Fibroblast of pulmonary artery (primary cell): ENCODE measurements around the gene ABCA13.

ENCODE experiments used
- DNase-seq: peaks from one replicate; pipeline ENCODE4 v3.0.0-alpha.2; 2010; ENCODE audit warnings: low read depth
- H3K4me3 ChIP-seq: replicated peaks from 2 replicates; pipeline ENCODE4 v1.5.1; 2011; ENCODE audit warnings: low read depth, mild to moderate bottlenecking, control low read depth, low read length, moderate library complexity
- TF ChIP-seq, protein P1 (sequence below): IDR thresholded peaks from 2 replicates; pipeline ENCODE4 v1.5.1; 2011; ENCODE audit warnings: mild to moderate bottlenecking, control low read depth, low read length, inconsistent platforms; ENCODE audit errors: missing control alignments

Gene ABCA13

DNA sequence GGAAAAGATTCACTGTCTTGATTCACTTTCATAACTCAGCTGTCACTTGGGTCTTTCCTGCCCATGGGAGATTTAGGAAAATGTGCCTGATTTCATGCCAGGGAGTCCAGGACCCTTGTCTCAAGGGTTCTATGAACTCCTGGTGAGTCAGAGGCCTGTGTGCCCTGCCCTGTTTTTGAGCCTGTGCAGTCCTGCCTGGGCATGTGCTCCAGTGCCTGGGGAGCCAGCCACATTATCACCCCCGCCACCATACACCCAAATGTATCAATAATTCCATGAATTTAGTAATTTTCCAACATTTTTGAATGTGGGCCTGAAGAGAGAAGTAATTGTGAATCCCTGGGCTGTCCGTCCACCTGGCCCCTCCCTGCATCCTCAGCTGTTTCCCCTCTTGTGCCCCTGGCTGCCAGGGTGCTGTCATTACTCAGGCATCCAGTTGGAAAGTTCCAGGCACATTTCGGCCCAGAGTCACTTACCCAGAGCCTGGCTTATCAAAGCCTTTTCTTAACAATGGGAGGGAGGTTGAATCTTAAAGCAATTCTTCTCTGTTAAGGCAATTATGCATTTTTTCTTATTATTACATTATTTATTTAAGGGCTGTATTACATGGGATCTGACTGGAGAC is 465.2 kb downstream of the ABCA13 start:
- TF ChIP-seq, protein P1, sequence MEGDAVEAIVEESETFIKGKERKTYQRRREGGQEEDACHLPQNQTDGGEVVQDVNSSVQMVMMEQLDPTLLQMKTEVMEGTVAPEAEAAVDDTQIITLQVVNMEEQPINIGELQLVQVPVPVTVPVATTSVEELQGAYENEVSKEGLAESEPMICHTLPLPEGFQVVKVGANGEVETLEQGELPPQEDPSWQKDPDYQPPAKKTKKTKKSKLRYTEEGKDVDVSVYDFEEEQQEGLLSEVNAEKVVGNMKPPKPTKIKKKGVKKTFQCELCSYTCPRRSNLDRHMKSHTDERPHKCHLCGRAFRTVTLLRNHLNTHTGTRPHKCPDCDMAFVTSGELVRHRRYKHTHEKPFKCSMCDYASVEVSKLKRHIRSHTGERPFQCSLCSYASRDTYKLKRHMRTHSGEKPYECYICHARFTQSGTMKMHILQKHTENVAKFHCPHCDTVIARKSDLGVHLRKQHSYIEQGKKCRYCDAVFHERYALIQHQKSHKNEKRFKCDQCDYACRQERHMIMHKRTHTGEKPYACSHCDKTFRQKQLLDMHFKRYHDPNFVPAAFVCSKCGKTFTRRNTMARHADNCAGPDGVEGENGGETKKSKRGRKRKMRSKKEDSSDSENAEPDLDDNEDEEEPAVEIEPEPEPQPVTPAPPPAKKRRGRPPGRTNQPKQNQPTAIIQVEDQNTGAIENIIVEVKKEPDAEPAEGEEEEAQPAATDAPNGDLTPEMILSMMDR = no peak
- DNase-seq = no peak
- no peak overlapping the region for H3K4me3 ChIP-seq

DNA sequence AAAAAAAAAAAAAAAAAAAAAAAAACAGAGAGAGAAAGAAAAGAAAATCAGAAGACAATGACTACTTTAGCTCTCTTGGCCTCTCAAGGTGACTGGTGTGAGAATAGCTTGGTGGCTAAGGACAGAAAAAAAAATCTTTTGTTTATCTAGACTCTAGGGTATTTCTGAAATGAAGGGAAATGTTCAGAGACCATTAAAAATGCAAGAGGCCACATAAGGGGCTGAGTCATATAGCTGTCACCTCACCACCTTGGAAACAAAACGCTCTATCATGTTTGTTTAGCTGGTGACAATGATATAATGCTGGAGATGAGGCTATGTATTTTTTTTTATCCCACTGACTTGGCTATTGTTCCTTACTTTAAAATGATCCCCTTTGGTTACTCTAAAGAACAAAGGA is 466.1 kb downstream of the ABCA13 start:
- DNase-seq = no peak
- TF ChIP-seq, protein P1 = no peak
- no peak overlapping the region for H3K4me3 ChIP-seq

DNA sequence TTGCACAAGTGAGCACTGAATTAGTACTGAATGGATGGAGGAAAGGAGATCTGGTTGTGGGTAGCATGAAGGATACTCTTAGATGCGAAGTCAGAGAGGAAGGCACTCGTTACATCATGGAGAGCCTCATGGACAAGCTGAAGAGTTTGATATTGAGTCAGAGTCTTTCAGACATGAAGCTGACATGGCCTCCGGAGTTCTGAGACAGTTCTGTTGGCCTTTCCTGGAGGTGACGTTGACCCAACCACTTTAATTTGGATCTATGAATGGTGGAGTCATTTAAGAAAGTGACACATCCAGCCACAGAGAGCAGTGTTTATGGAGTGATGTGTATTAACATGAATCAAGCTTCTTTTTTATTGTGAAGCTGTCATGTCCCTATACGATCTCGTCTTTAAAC is 466.8 kb downstream of the ABCA13 start:
- no peak overlapping the region for H3K4me3 ChIP-seq
- no peak for DNase-seq
- TF ChIP-seq, protein P1 = no peak

DNA sequence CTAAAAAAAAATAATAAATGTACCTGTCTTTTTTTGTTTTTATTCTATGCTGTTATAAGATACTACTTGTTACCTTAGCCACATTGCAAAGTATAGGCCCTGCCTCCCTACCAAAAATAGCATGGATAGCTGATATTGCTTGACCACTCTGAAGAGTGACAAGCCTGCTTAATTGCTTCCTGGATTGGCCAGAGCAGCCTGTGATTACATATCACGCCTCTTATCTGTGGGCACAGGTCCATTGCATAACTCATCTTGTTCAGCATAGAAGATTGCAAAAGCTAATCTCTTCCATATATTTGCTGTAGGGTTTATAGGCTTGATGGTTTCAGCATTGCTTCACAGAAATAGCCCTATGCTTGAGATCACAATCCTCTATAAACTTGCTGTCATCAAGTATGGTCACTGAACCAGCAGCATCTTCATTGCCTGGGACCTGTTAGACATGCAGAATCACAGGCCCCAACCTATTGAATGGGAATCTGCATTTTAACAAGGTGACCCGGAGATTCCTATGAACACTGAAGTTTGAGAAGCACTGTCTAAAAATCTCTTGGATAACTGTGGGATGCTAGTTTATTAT is 472.3 kb downstream of the ABCA13 start:
- TF ChIP-seq, protein P1 = no peak
- DNase-seq = no peak
- no peak overlapping the region for H3K4me3 ChIP-seq

DNA sequence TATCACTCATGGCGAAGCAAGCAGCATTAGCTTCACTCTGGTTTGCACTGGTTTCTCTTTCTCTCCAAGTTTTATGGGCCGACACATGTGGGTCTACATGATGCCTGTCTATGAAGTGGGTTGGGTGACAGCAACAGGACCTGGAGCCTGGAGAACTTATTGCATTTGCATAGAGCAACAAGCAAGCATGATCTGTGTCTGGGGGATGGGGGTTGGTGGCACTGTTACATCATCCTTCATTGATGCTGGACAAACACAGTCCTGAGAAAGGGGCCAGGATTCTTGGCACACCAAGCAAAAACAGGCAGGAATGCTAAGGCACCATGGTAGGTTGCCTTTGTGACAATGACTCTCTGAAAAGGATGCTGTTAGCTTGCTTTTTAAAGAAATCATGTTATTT is 486.9 kb downstream of the ABCA13 start:
- DNase-seq = no peak
- TF ChIP-seq, protein P1 = no peak
- H3K4me3 ChIP-seq = no peak overlapping the region

DNA sequence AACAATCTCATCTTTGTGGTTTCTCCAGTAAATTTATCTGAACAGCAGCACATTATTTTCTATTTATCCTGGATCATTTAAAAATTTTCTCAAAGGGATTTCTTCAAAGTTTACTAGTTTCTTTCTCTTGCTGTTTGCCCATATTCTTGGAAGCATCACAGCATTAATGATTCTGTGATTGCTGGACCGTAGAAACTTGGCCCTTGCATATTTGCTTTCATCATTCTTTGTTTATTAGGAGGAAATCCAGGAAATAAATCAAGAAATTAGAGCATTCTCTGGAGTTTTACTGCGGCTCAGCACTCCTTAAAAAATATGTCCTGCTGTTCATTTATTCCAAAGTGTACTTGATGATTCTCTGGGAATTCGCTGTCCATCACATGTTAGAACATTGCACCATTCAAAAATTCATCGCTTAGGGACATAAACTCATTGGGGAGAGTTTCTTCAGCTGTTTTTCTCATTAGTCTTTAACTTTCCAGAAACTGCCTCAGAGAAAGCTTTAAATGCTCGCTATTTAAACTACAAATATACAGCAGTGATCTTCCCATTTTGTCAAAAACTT is 489.1 kb downstream of the ABCA13 start:
- no peak overlapping the region for H3K4me3 ChIP-seq
- TF ChIP-seq, protein P1 = no peak
- DNase-seq = no peak

DNA sequence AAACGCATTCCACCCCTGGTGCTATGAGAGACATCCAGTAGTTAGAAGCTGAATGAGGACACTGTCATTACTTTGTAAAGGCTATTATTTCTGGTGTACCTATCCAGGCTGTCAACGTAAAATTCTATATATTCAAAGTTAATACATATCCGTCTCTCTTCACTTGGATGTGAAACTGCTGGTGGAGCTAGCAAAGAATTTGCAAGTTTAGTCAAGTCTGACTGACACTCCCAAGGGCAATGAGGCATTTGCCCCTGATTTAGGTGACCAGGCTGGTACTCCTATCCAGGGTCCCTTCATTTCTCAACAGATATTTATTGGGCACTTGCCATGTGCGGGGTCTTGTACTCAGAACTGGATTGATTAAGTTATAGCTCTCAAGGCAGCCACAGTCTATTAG is 493.0 kb downstream of the ABCA13 start:
- TF ChIP-seq, protein P1 = no peak
- H3K4me3 ChIP-seq = no peak overlapping the region
- DNase-seq = no peak
